Esophagus muscularis mucosa (tissue), 4 donors: ENCODE data around the gene TPH1. TPM values are rescaled to one million over a fixed set of nuclear protein-coding genes. Genes with fewer than 3 reads are reported as not detected.

Experiments used
- DNase-seq: peaks from one replicate; pipeline ENCODE4 v3.0.0-alpha.2; 2017; ENCODE audit errors: extremely low spot score
- H3K27ac ChIP-seq, 4 donors: fragments of 200-600 bp; sonication (generic); replicated peaks in 1 of 4; 1 replicate in 3 of 4; 2 replicates in 1 of 4; pipeline ENCODE4 v1.5.1; 2016 to 2019; ENCODE audit warnings: mild to moderate bottlenecking in 1 of 4
- H3K27me3 ChIP-seq, 4 donors: fragments of 200-600 bp; sonication (generic); one replicate each; pipeline versions ENCODE4 v1.5.1 to v1.6.0; 2016 to 2019
- H3K36me3 ChIP-seq, 4 donors: fragments of 200-600 bp; sonication (generic); one replicate each; pipeline ENCODE4 v1.5.1; 2016 to 2019
- H3K4me1 ChIP-seq, 4 donors: fragments of 200-600 bp; sonication (generic); one replicate each; pipeline ENCODE4 v1.5.1; 2016 to 2019
- H3K4me3 ChIP-seq, 4 donors: fragments of 200-600 bp; sonication (generic); 1 replicate in 2 of 4; 2 replicates in 2 of 4; pipeline ENCODE4 v1.5.1; 2016 to 2019; ENCODE audit warnings: mild to moderate bottlenecking in 4 of 4, moderate library complexity in 1 of 4
- H3K9me3 ChIP-seq, 4 donors: fragments of 200-600 bp; sonication (generic); 1 replicate in 3 of 4; 2 replicates in 1 of 4; pipeline ENCODE4 v1.5.1; 2016 to 2019
- EP300 ChIP-seq: sonication (generic); formaldehyde crosslinking; IDR thresholded peaks from one replicate; pipeline ENCODE4 v1.6.1; 2017; ENCODE audit warnings: antibody characterized with exemption
- POLR2A ChIP-seq: fragments of 450-650 bp; IDR thresholded peaks from one replicate; pipeline ENCODE4 v1.6.1; 2017; ENCODE audit warnings: antibody characterized with exemption, moderate library complexity, mild to moderate bottlenecking, low read depth
- POLR2AphosphoS5 ChIP-seq, 2 donors: sonication (generic); formaldehyde crosslinking; IDR thresholded peaks; one replicate each; pipeline ENCODE4 v1.6.1; 2017; ENCODE audit warnings: antibody characterized with exemption in 2 of 2
- WGBS: methylation state at CpG from one replicate; pipeline ENCODE4 v1.1.5; 2018; 5-methylcytosine and 5-hydroxymethylcytosine counted together
- intact Hi-C: fragments of 100-400 bp; cut with DNase I; formaldehyde crosslinking; loops from one replicate; pipeline ENCODE4 v1.15.1; 2023
- total RNA-seq, 4 donors: library from RNA; depleted of rRNA; stranded (reverse); fragments of >200 nt; gene quantifications; one replicate each; pipeline versions ENCODE4 v1.1.0 to v1.2.1, GENCODE V29; 2016
- TF ChIP-seq, protein P1 (sequence below), 3 experiments: fragments of 200-600 bp in 2 of 3; fragments of 450-650 bp in 1 of 3; sonication (generic) in 2 of 3; IDR thresholded peaks; one replicate each; pipeline ENCODE4 v1.5.1; 2017 to 2019; ENCODE audit warnings: antibody characterized with exemption in 3 of 3, mild to moderate bottlenecking in 2 of 3, moderate library complexity in 1 of 3

The TPH1 gene
- total RNA-seq, 4 donors from 2014 or later = 0.06 to 0.42 (median 0.17) TPM; not detected in 1

DNA sequence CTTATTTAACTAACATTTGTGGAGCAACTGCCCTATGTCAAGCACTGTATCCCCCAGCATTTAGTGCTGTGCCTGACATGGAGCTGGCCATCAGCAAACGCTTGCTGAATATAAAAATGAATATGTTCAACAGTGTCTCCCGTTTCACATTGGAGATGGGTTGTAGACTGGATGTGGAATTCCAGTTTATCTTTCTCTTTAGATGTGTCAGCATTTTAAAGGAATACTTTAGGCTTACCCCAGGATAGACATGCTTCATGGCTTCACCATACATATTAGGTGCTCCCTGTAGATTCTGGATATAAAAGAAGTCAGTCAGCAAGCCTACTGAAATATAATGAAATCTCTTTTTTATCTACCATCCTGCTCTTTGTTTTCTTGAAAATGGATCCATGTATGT, 21.3 kb upstream of the TPH1 start:
- Histone ChIP-seq H3K36me3 (peaks cover 0 to 5% (median 0%) of the 10 kb centered on the region in 4 donors), H3K4me3 (no peak overlapping the region), H3K27me3 (no peaks in the 10 kb centered on the region), H3K27ac (no peak overlapping the region), H3K9me3 (no peaks in the 10 kb centered on the region), H3K4me1 (no peaks in the 10 kb centered on the region)
- DNase-seq = no peak
- intact Hi-C loops = no loop called here
- WGBS = 96% methylated on average over 2 of the region's 2 CpGs
- TF ChIP-seq EP300 = no peak
- no peak for TF ChIP-seq POLR2AphosphoS5 (IDR thresholded peaks at IDR 0.05)
- TF ChIP-seq POLR2A = no peak
- TF ChIP-seq, protein P1, sequence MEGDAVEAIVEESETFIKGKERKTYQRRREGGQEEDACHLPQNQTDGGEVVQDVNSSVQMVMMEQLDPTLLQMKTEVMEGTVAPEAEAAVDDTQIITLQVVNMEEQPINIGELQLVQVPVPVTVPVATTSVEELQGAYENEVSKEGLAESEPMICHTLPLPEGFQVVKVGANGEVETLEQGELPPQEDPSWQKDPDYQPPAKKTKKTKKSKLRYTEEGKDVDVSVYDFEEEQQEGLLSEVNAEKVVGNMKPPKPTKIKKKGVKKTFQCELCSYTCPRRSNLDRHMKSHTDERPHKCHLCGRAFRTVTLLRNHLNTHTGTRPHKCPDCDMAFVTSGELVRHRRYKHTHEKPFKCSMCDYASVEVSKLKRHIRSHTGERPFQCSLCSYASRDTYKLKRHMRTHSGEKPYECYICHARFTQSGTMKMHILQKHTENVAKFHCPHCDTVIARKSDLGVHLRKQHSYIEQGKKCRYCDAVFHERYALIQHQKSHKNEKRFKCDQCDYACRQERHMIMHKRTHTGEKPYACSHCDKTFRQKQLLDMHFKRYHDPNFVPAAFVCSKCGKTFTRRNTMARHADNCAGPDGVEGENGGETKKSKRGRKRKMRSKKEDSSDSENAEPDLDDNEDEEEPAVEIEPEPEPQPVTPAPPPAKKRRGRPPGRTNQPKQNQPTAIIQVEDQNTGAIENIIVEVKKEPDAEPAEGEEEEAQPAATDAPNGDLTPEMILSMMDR (IDR thresholded peaks at IDR 0.05) = no peak

DNA sequence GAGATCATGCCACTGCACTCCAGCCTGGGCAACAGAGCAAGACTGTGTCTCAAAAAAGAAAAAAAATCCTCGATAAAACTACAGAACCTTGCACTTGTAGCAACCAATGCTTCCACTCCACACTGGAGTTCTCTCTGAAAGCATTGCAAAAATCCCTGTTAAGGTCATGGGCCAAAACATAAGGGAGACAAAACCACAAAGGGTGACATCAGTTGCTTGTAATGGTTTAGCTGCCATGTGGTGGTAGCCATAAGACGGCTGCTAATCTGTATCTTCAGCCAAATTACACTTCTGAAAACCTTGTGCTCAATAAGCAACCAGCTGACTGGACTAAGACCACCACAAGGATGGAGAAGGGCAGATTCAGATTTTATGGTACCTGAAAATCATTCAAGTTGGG, 20.6 kb upstream of the TPH1 start:
- Histone ChIP-seq H3K27me3 (no peaks in the 10 kb centered on the region), H3K36me3 (peaks cover 0 to 5% (median 0%) of the 10 kb centered on the region in 4 donors), H3K4me3 (no peak overlapping the region), H3K4me1 (no peaks in the 10 kb centered on the region), H3K27ac (no peak overlapping the region), H3K9me3 (no peaks in the 10 kb centered on the region)
- intact Hi-C loops = no loop called here
- no peak for TF ChIP-seq EP300
- DNase-seq = no peak
- WGBS = 100% methylated on average over 2 of the region's 2 CpGs

DNA sequence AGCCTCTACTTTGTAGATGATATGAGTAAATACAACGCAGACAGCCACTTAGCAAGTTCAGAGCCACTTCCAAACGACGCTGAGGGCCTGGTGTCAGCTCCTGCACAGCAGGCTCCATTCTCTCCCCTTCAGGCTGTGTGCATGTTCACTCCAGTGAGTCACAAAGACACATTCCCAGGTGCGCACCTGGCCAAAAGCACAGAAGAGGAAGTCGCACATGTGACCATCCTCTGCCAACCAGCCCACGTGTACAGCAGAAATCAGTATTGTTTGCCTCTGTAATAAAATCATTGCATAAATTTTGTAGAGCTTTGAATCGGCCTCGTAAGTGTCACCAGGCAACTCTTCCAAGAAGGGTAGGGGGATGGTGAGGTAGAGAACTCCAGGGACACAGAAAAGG, 19.5 kb upstream of the TPH1 start:
- Histone ChIP-seq H3K27me3 (no peaks in the 10 kb centered on the region), H3K9me3 (no peaks in the 10 kb centered on the region), H3K4me1 (no peaks in the 10 kb centered on the region), H3K36me3 (peaks cover 0 to 5% (median 0%) of the 10 kb centered on the region in 4 donors), H3K27ac (no peak overlapping the region), H3K4me3 (no peak overlapping the region)
- 88% methylated on average over 8 of the region's 8 CpGs for WGBS
- TF ChIP-seq EP300 = no peak
- TF ChIP-seq POLR2AphosphoS5 (IDR thresholded peaks at IDR 0.05) = no peak
- TF ChIP-seq, protein P1 (IDR thresholded peaks at IDR 0.05) = no peak
- TF ChIP-seq POLR2A = no peak
- intact Hi-C loops = no loop called here
- no peak for DNase-seq

DNA sequence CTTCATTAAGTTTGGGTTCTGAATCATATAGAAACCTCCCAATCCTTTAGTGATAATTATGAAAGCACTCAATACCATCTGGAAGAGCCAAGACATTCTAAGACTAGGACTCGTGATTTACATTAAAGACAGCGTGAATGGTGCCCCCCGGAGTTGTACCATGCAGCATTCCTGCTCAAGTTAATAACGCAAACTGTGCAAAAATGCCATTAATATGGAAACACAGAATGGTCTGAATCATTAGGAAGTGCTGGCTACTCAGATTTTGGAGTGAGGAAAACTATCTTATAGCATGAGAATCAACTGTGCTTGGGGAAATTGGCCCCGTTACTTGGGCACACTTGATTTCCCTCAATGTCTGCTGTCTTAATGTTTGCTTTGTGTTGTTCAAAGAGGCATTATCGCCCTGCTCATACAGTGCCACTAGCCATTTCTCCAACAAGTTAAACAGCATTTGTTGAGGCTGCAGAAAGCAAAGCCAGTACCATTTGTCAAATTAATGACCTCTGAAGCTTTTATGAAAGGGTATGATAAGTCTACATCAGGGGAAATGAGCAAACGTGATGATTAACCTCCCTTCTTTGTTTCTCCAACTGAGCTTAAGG, 18.5 kb upstream of the TPH1 start:
- WGBS = 90% methylated on average over 7 of the region's 7 CpGs
- DNase-seq = no peak
- H3K36me3 ChIP-seq = peaks cover 0 to 5% (median 0%) of the 10 kb centered on the region in 4 donors
- intact Hi-C loops = no loop called here
- H3K27me3 ChIP-seq = no peaks in the 10 kb centered on the region
- H3K4me3 ChIP-seq = no peak overlapping the region
- H3K27ac ChIP-seq = no peak overlapping the region
- H3K4me1 ChIP-seq = no peaks in the 10 kb centered on the region
- H3K9me3 ChIP-seq = no peaks in the 10 kb centered on the region
- TF ChIP-seq EP300 (no peak), POLR2A (no peak), POLR2AphosphoS5 (IDR thresholded peaks at IDR 0.05) (no peak)
- TF ChIP-seq, protein P1 (IDR thresholded peaks at IDR 0.05) = no peak

DNA sequence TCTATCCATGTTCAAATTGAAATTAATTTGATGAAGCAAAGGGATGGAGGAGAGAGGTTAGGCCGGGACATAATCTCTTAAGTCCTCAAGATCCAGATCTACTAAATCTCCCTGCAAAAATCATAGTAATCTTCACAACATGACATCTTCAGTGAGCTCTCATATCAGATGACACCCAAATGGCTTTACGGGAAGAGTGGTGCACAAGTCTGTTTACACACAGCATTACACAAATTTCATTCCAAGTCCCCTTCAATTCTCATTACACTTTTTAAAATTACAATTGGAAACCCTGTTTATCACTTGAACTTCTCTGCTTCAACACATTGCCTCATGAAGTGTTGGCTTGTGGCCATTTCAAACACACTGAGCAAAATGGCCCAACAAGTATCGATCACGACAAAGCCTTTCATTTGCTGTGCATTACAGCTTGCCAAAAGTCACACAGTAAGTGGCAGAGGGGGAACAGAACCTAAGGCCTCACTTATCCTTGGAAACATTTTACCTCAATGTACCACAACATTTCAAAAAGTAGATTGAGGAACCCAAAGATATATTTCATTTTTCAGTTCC, 17.9 kb upstream of the TPH1 start:
- WGBS = 69% methylated on average over 4 of the region's 4 CpGs
- no peak overlapping the region for H3K4me3 ChIP-seq
- H3K27me3 ChIP-seq = no peaks in the 10 kb centered on the region
- intact Hi-C loops = no loop called here
- no peak for TF ChIP-seq POLR2A
- no peak for TF ChIP-seq EP300
- TF ChIP-seq POLR2AphosphoS5 (IDR thresholded peaks at IDR 0.05) = no peak
- TF ChIP-seq, protein P1 (IDR thresholded peaks at IDR 0.05) = no peak
- H3K9me3 ChIP-seq = no peaks in the 10 kb centered on the region
- H3K36me3 ChIP-seq = peaks cover 0 to 5% (median 0%) of the 10 kb centered on the region in 4 donors
- no peak for DNase-seq
- H3K27ac ChIP-seq = no peak overlapping the region
- no peaks in the 10 kb centered on the region for H3K4me1 ChIP-seq
